Suppressor macrophage treated with lipopolysaccharide for 4 hours (primary cell): ENCODE data around the gene TPCN2.

Source experiments
- DNase-seq: peaks from one replicate; pipeline ENCODE4 v3.0.0-alpha.2; 2020

TPCN2 gene

GRCh38 chr11:69058511-69059270 is 10.0 kb downstream of the TPCN2 start:
- no peak for DNase-seq

- no peak for DNase-seq
Measured at GRCh38 chr11:69059429-69059828, 10.7 kb downstream of the TPCN2 start.

- no peak for DNase-seq
Measured at GRCh38 chr11:69059985-69060384, 11.3 kb downstream of the TPCN2 start.

GRCh38 chr11:69060806-69061712 is 12.3 kb downstream of the TPCN2 start:
- no peak for DNase-seq

GRCh38 chr11:69061713-69062053 is 13.0 kb downstream of the TPCN2 start:
- no peak for DNase-seq

- no peak for DNase-seq
Measured at GRCh38 chr11:69062169-69062855, 13.6 kb downstream of the TPCN2 start.

- no peak for DNase-seq
Measured at GRCh38 chr11:69062873-69063651, 14.3 kb downstream of the TPCN2 start.

GRCh38 chr11:69063652-69064260 is 15.0 kb downstream of the TPCN2 start:
- no peak for DNase-seq

- DNase-seq: no peak
Measured at GRCh38 chr11:69064394-69064957, 15.7 kb downstream of the TPCN2 start.

- DNase-seq: no peak
Measured at GRCh38 chr11:69065147-69065710, 16.5 kb downstream of the TPCN2 start.

- no peak for DNase-seq
Measured at GRCh38 chr11:69066122-69067112, 17.7 kb downstream of the TPCN2 start.

- DNase-seq: no peak
Measured at GRCh38 chr11:69067200-69067599, 18.5 kb downstream of the TPCN2 start.

GRCh38 chr11:69071086-69071800 is 22.5 kb downstream of the TPCN2 start:
- no peak for DNase-seq

GRCh38 chr11:69071956-69072355 is 23.2 kb downstream of the TPCN2 start:
- no peak for DNase-seq

- no peak for DNase-seq
Measured at GRCh38 chr11:69073469-69073868, 24.7 kb downstream of the TPCN2 start.

GRCh38 chr11:69074375-69075140 is 25.8 kb downstream of the TPCN2 start:
- DNase-seq: no peak

GRCh38 chr11:69075421-69076128 is 26.8 kb downstream of the TPCN2 start:
- no peak for DNase-seq
